SU-DHL-6 (cell line): ENCODE data around the gene MBD4.

Source experiments
- EZH2phosphoT487 ChIP-seq: fragments of 200-600 bp; sonication (generic), shearing (Covaris generic); conservative IDR thresholded peaks from 2 replicates; pipeline ENCODE4 v1.6.1; 2018; ENCODE audit warnings: mild to moderate bottlenecking, antibody characterized with exemption, low read length, moderate library complexity, mixed read lengths
- TF ChIP-seq, protein P1 (sequence below): fragments of 200-600 bp; sonication (generic); IDR thresholded peaks from one replicate; pipeline ENCODE4 v1.5.1; 2017; ENCODE audit warnings: antibody characterized with exemption, mild to moderate bottlenecking, low read length, moderate library complexity; ENCODE audit not compliant: insufficient read depth, poor library complexity, severe bottlenecking

DNA sequence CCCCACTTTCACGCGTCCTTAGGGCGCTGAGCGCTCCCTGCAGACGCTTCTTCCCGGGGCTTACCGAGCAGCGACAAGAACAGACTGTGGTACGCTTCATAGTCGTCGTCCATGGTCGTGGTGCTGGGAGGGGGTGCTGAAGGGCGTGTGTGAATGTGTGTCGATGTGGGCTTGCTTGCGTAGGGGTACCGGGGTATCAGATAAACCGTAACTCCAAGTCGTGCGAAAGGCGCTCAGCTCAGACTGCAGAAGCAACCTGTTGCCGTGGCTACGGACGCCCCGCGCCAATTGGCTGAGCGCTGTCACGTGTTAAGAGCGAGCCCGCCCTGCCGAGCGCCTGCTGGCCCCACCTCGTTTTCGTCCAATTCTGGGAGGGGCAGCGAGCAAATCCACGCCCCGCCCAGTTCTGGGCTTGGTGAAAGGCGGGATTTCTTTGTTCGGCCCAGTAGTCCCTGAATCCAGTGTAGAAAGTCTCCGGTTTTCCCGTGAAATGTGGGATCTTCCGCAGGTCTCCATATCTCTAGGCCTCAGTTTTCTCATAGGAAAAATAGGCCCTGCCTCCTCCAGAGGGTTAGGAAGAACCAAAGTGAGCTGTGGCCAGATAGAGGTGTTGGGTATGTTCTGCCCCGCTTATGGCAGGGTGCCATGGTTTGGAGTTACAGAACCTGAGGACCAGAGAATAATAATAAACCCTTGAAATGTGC is 11.2 kb downstream of the MBD4 start, which contains the start of gene EFCAB12:
- TF ChIP-seq, protein P1, sequence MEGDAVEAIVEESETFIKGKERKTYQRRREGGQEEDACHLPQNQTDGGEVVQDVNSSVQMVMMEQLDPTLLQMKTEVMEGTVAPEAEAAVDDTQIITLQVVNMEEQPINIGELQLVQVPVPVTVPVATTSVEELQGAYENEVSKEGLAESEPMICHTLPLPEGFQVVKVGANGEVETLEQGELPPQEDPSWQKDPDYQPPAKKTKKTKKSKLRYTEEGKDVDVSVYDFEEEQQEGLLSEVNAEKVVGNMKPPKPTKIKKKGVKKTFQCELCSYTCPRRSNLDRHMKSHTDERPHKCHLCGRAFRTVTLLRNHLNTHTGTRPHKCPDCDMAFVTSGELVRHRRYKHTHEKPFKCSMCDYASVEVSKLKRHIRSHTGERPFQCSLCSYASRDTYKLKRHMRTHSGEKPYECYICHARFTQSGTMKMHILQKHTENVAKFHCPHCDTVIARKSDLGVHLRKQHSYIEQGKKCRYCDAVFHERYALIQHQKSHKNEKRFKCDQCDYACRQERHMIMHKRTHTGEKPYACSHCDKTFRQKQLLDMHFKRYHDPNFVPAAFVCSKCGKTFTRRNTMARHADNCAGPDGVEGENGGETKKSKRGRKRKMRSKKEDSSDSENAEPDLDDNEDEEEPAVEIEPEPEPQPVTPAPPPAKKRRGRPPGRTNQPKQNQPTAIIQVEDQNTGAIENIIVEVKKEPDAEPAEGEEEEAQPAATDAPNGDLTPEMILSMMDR: no peak
- TF ChIP-seq EZH2phosphoT487: no peak
